ENCODE results near the gene ABCA1.

DNA sequence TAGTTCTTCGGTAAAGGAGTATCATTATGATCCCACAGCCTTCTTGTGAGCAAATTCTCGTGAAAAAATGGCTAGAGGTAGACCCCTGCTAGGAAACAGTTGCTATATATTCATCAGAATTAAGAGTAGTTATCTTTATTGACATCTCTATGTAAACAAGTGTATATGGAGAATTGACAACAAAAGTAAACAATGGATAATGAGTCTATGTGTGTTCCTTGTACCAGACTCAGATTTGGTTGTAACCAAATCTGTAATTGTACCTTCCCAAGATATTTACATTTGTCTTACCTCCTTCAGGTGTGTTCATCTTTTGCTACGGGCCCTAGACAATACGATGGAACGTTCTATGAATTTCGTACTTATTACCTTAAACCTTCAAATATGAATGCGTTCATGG lies 161.9 kb downstream of the ABCA1 start:
- TF ChIP-seq, protein P1, sequence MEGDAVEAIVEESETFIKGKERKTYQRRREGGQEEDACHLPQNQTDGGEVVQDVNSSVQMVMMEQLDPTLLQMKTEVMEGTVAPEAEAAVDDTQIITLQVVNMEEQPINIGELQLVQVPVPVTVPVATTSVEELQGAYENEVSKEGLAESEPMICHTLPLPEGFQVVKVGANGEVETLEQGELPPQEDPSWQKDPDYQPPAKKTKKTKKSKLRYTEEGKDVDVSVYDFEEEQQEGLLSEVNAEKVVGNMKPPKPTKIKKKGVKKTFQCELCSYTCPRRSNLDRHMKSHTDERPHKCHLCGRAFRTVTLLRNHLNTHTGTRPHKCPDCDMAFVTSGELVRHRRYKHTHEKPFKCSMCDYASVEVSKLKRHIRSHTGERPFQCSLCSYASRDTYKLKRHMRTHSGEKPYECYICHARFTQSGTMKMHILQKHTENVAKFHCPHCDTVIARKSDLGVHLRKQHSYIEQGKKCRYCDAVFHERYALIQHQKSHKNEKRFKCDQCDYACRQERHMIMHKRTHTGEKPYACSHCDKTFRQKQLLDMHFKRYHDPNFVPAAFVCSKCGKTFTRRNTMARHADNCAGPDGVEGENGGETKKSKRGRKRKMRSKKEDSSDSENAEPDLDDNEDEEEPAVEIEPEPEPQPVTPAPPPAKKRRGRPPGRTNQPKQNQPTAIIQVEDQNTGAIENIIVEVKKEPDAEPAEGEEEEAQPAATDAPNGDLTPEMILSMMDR (IDR thresholded peaks at IDR 0.05; ENCODE audit: low read length): no peak
- TF ChIP-seq EZH2 (IDR thresholded peaks at IDR 0.05; ENCODE audit: borderline replicate concordance, low read length): no peak
